HL-60/S4 treated with retinoic acid at 250 ng/mL for 4 days and 3 days (cell line): Measurements from ENCODE around the gene C3orf85.
"Not testable (repeated sequence)": the region's sequence is repeated elsewhere in the genome, so short reads cannot be mapped to it uniquely, and the experiment has no call there.

ENCODE experiments used
- in situ Hi-C: fragments of 300-500 bp; cut with MboI; formaldehyde crosslinking; loops from 2 replicates; pipeline ENCODE4 v1.7.0; 2022; ENCODE audit warnings: low sequenced_read_pairs

C3orf85 gene

GRCh38 chr3:109136523-109136922 is at the start of gene C3orf85:
TSS of gene C3orf85 (plus strand) at chr3:109136719. CDS start at chr3:109136848, 129 bp downstream.
- in situ Hi-C loops, result no loop called here

GRCh38 chr3:109089265-109089664 is 47.3 kb upstream of the C3orf85 start:
- in situ Hi-C loops, result no loop called here

GRCh38 chr3:109091846-109092245 is 44.7 kb upstream of the C3orf85 start:
- in situ Hi-C loops, result no loop called here

GRCh38 chr3:109093561-109093960 is 43.0 kb upstream of the C3orf85 start:
- in situ Hi-C loops, result no loop called here

- in situ Hi-C loops, result no loop called here
Measured at GRCh38 chr3:109095166-109095565, 41.4 kb upstream of the C3orf85 start.

- in situ Hi-C loops, result no loop called here
Measured at GRCh38 chr3:109098079-109098644, 38.4 kb upstream of the C3orf85 start.

- in situ Hi-C loops, result no loop called here
Measured at GRCh38 chr3:109109574-109109973, 26.9 kb upstream of the C3orf85 start.

GRCh38 chr3:109112946-109113760 is 23.4 kb upstream of the C3orf85 start:
- in situ Hi-C loops, result no loop called here

- in situ Hi-C loops, result no loop called here
Measured at GRCh38 chr3:109114746-109115145, 21.8 kb upstream of the C3orf85 start.

GRCh38 chr3:109115451-109115850 is 21.1 kb upstream of the C3orf85 start:
- in situ Hi-C loops, result no loop called here

- in situ Hi-C loops, result no loop called here
Measured at GRCh38 chr3:109116031-109116430, 20.5 kb upstream of the C3orf85 start.

GRCh38 chr3:109117939-109118338 is 18.6 kb upstream of the C3orf85 start, which contains the start of gene MORC1:
TSS of gene MORC1 (minus strand) at chr3:109118134. CDS start at chr3:109118059, 75 bp downstream.
- in situ Hi-C loops, result no loop called here

GRCh38 chr3:109118584-109118983 is 17.9 kb upstream of the C3orf85 start:
- in situ Hi-C loops, result no loop called here

- in situ Hi-C loops, result no loop called here
Measured at GRCh38 chr3:109122690-109123089, 13.8 kb upstream of the C3orf85 start.

- in situ Hi-C loops, result no loop called here
Measured at GRCh38 chr3:109125902-109126301, 10.6 kb upstream of the C3orf85 start.

- in situ Hi-C loops, result no loop called here
Measured at GRCh38 chr3:109127553-109127952, 9.0 kb upstream of the C3orf85 start.

- in situ Hi-C loops, result no loop called here
Measured at GRCh38 chr3:109131276-109131675, 5.2 kb upstream of the C3orf85 start.

GRCh38 chr3:109132801-109133473 is 3.6 kb upstream of the C3orf85 start:
- in situ Hi-C loops, result no loop called here

GRCh38 chr3:109133474-109133816 is 3.1 kb upstream of the C3orf85 start:
- in situ Hi-C loops, result not testable (repeated sequence)

- in situ Hi-C loops, result no loop called here
Measured at GRCh38 chr3:109137761-109138160, 1.2 kb downstream of the C3orf85 start.

- in situ Hi-C loops, result no loop called here
Measured at GRCh38 chr3:109140318-109140717, 3.8 kb downstream of the C3orf85 start.

GRCh38 chr3:109143646-109144045 is 7.1 kb downstream of the C3orf85 start:
- in situ Hi-C loops, result no loop called here
